DMS153 (cell line): ENCODE measurements around the gene TSPAN3.

Experiments used
- DNase-seq: peaks from one replicate; lab custom pipeline; 2025; lab: John Stamatoyannopoulos, UW

TSPAN3 gene

GRCh38 chr15:77022646-77023575 is 48.0 kb downstream of the TSPAN3 start:
- DNase-seq, result no peak

- no peak for DNase-seq
Observed at GRCh38 chr15:77021803-77022381, 49.0 kb downstream of the TSPAN3 start.

GRCh38 chr15:77021088-77021481 is 49.8 kb downstream of the TSPAN3 start:
- no peak for DNase-seq

- no peak for DNase-seq
Observed at GRCh38 chr15:77020348-77021087, 50.4 kb downstream of the TSPAN3 start.

- no peak for DNase-seq
Observed at GRCh38 chr15:77019521-77020331, 51.2 kb downstream of the TSPAN3 start.

- DNase-seq, result no peak
Observed at GRCh38 chr15:77018796-77019505, 52.0 kb downstream of the TSPAN3 start.

- DNase-seq, result no peak
Observed at GRCh38 chr15:77017761-77018720, 52.9 kb downstream of the TSPAN3 start.

- no peak for DNase-seq
Observed at GRCh38 chr15:77017091-77017660, 53.7 kb downstream of the TSPAN3 start.

GRCh38 chr15:77016321-77016695 is 54.6 kb downstream of the TSPAN3 start:
- no peak for DNase-seq

GRCh38 chr15:77015646-77016320 is 55.1 kb downstream of the TSPAN3 start:
- no peak for DNase-seq

- no peak for DNase-seq
Observed at GRCh38 chr15:77014132-77015081, 56.5 kb downstream of the TSPAN3 start.

- DNase-seq, result no peak
Observed at GRCh38 chr15:77013776-77014131, 57.2 kb downstream of the TSPAN3 start.

GRCh38 chr15:77012868-77013267 is 58.0 kb downstream of the TSPAN3 start:
- no peak for DNase-seq

GRCh38 chr15:77012117-77012712 is 58.7 kb downstream of the TSPAN3 start:
- no peak for DNase-seq

GRCh38 chr15:77010857-77011256 is 60.1 kb downstream of the TSPAN3 start:
- DNase-seq, result no peak

- no peak for DNase-seq
Observed at GRCh38 chr15:77010312-77010686, 60.6 kb downstream of the TSPAN3 start.

- DNase-seq, result no peak
Observed at GRCh38 chr15:77009646-77010311, 61.1 kb downstream of the TSPAN3 start.
